Hematopoietic multipotent progenitor cell treated with erythropoietin and hydrocortisone succinate and interleukin-3 and kit ligand, for 4 days (in vitro differentiated cells): Measurements from ENCODE around the gene LKAAEAR1.

Experiments
- DNase-seq: peaks from one replicate; pipeline ENCODE4 v3.0.0-alpha.2; 2015

The LKAAEAR1 gene

DNA sequence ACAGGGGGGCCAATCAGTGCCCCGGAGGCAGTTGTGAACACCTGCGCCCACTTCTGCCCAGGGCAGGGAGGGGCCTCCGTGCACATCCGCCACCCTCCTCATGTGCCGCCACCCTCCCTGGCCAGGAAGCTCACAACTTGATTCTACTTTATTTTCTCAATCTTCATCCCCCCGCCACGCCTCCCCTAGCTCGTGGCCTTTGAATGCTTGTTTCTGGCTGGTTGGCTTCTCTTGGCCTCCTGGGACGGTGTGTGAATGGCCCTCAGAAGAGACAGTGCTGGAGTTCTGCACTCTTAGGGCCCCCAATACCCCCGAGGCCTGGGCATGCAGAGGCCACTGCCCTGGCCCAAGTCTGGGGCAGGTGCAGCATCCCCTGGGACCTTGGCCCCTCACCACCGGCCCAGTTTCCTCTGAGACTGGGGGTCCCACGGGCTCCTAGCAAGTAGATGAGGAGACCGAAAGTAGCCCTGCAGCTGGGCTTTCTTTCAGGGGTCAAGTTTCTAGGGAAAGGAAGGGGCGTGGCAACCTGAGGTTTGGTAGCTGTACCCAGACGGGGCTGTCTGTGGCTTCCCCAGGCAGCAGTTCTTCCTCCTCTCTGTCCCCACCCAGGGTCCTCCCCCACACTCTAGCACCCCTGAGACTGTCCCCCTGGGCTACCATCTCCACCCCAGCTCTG is 6.2 kb downstream of the LKAAEAR1 start:
- peak; percentile 84 for DNase-seq

DNA sequence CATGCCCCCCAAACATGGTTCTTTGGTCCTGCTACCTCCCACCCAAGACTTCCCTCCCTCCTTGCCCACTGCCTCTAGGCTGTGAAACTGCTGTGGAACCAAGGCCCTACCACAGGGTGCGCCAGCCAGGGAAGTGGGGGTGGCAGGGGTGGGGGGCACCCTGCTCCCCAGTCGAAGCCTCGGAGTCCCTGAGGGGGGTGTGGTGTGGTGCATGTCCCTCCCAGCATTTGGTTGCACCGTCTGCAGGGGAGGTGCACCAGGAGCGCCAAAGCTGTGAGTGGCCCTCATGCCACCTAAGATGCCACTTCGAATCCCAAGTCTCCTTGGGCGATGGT is 6.7 kb downstream of the LKAAEAR1 start:
- no peak for DNase-seq

DNA sequence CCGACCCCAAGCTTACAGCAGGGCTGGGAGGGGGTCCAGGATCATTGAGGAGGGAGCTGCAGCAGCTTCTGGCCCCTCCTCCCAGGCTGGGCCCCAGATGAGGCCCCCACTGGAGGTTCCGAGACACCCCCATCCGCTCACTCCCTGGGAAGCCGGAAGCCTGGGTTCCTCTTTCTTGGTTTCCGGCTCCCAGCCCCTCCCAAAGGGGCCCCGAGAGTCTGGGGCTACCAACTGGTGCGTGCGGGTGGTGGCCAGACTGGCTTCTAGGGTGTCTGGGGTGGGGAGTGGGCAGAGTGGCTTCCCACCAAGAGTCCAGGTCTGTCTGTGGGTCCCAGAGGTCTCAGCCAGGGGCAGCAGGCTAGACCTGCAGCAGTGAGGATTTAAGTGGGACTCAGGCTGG is 7.1 kb downstream of the LKAAEAR1 start:
- peak; percentile 91 for DNase-seq

- DNase-seq: no peak
Observed at GRCh38 chr20:64076061-64076997, 7.9 kb downstream of the LKAAEAR1 start.

GRCh38 chr20:64075556-64075955 is 8.6 kb downstream of the LKAAEAR1 start:
- DNase-seq: no peak

GRCh38 chr20:64074963-64075362 is 9.2 kb downstream of the LKAAEAR1 start:
- no peak for DNase-seq

GRCh38 chr20:64074184-64074789 is 9.9 kb downstream of the LKAAEAR1 start:
- no peak for DNase-seq

DNA sequence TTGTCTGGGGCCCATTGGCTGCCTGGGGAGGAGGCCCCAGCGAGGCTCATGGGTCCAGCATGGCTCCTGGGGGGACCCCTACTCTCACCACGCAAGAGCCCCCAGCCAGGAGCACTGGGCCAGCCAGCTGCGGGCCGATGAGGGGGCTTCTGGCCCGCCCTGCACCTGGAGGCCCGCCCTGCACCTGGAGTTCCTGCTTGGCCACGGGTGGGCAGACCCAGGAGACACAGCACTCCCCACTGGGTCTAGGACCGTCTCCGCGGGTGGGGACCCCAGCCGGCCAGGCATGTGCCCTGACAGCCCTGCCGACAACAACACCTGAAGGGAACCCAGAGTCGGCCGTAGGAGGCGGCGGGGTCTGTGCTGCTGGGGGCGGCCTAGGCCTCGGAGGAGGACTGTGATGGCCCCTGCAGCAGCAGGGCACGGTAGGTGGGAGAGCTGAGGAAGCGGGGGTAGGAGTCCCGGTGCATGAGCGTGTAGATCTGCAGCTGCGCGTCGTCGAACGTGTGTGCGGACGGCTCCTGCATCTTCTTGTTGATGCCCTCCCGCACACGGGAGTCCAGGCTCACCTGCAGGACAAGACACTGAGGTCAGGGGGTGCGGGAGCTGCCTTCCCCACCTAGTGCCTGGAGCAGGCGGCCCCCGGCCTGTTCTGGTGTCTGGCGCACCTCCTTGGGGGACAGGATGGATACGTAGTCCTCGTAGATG is 10.6 kb downstream of the LKAAEAR1 start:
- DNase-seq: no peak

DNA sequence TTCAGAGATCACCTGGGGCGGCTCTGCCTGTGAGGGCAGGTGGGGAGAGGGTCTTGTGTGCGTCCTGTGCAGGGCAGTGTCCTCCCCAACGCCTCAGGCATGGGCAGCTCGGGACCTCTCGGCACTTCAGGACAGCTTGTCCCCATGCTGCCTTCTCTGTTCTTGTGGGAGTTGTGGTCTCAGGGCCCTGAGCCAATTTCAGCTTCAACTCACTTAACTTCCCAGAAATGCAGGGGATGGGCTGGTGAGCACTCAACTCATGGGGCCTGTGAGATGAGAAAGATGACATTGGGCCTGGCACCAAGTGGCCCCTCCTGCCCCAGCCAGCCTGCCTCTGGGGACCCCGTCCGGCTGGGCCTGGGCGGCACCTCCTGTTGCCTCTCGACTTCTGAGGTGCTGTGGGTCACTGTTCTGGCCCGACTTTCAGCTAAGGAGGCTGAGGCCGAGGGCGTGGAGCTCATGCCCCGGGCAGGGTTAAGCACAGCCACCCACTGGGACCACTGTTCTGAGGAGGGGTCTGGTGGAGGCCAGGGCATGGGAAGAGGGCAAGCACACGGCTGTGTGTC is 11.6 kb downstream of the LKAAEAR1 start:
- DNase-seq: peak; percentile 73

- no peak for DNase-seq
Observed at GRCh38 chr20:64071341-64072332, 12.6 kb downstream of the LKAAEAR1 start.

DNA sequence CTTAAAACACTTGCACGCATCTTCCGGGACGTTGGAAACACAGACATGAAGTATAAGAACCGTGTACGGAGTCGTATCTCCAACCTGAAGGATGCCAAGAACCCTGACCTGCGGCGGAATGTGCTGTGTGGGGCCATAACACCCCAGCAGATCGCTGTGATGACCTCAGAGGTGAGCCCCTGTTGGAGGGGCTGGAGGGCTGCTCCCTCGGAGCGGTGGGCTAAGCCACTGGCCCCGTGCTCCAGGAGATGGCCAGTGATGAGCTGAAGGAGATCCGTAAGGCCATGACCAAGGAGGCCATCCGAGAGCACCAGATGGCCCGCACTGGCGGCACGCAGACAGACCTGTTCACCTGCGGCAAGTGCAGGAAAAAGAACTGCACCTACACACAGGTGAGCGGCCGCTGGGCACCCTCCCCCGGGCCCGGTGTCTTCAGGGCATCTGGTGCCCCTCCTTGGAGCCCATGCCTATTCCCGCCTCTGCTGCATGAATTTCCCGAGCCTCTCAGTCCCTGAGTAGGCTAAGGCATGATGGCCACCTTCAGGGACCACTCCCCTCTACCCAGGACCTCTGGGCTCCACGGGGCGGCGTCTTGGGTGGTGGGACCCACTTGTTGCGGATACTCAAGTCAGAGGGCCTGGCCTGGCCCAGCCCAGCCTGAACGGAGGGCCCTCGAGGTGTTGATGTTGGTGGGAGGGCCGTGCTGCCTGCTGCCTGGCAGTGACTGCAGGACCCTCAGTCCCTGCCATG is 13.8 kb downstream of the LKAAEAR1 start:
- no peak for DNase-seq

GRCh38 chr20:64069614-64070243 is 14.5 kb downstream of the LKAAEAR1 start:
- no peak for DNase-seq

GRCh38 chr20:64069209-64069613 is 15.0 kb downstream of the LKAAEAR1 start:
- DNase-seq: no peak

DNA sequence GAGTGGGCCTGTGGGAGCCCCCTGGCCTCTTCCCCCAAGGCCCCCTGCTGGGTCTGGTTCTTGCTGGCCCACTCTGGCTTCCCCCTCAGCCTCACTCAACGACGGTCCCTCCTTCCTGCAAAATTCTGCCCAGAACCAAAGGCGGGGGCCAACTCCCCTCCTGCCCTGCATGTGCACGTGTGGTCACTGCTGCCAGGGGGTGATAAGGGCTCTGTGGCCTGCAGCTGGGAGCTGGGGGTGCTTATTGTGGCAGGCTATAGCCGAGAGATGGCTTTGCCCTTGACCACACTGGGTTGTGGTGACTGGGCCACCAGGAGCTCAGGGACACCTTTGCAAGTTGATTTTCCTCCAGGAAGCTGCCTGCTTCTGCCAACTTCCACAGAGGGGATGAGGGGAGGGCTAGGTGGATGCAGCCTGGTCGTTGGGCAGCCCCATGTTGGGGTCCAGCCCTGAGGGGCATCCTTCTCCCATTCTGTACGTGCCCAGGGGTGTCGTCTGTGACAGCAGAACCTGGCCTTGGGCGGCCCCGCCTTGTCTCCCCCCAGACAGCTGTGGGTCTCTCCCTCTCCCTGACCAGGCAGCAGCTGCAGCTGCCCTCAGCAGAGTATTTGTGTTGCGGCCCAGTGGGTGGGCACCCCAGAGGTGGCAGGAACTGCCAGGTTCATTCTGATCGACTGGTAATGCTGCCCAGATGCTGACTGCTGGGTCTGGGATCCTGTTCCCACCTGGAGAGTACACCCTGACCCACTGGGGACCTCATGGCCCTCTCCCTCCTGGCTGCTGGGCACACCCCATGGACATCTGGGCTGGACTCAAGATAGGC is 15.6 kb downstream of the LKAAEAR1 start:
- DNase-seq: peak; percentile 95

- DNase-seq: no peak
Observed at GRCh38 chr20:64067733-64068307, 16.4 kb downstream of the LKAAEAR1 start.

- DNase-seq: no peak
Observed at GRCh38 chr20:64067005-64067632, 17.1 kb downstream of the LKAAEAR1 start.

- DNase-seq: peak; percentile 66
Observed at GRCh38 chr20:64065974-64066343, 18.2 kb downstream of the LKAAEAR1 start.
